GM23338 (cell line): ENCODE results near the gene XPR1. TPM values are rescaled to one million over a fixed set of nuclear protein-coding genes. Genes with fewer than 3 reads are reported as not detected.

Experiments used
- ATAC-seq: fragments of 200-7000 bp; cut with Tn5 transposase; 3 replicates; pipeline ENCODE4 v1.9.1; 2020
- DNase-seq: peaks from one replicate; pipeline ENCODE4 v3.0.0-alpha.2; 2015; ENCODE audit warnings: low spot score
- H2AFZ ChIP-seq: fragments of 200-600 bp; sonication (generic); 2 replicates; pipeline ENCODE4 v1.8.0; 2016; ENCODE audit warnings: antibody characterized with exemption, mild to moderate bottlenecking, moderate library complexity
- H3F3A ChIP-seq: fragments of 200-600 bp; sonication (generic); replicated peaks from 2 replicates; pipeline ENCODE4 v1.8.0; 2017; ENCODE audit warnings: antibody characterized with exemption, mixed run types, low read depth
- H3K27ac ChIP-seq: fragments of 200-600 bp; sonication (generic); 2 replicates; pipeline ENCODE4 v1.6.1; 2016; ENCODE audit warnings: low read depth
- H3K27me3 ChIP-seq: fragments of 200-600 bp; sonication (generic); 2 replicates; pipeline ENCODE4 v1.8.0; 2016; ENCODE audit warnings: mild to moderate bottlenecking, mixed run types, moderate library complexity; ENCODE audit not compliant: insufficient read depth
- H3K36me3 ChIP-seq: fragments of 200-600 bp; sonication (generic); 2 replicates; pipeline ENCODE4 v1.8.0; 2016; ENCODE audit warnings: mild to moderate bottlenecking; ENCODE audit not compliant: insufficient read depth
- H3K4me1 ChIP-seq: fragments of 200-600 bp; sonication (generic); 2 replicates; pipeline ENCODE4 v1.8.0; 2016; ENCODE audit warnings: mild to moderate bottlenecking, moderate library complexity; ENCODE audit not compliant: insufficient read depth
- H3K4me2 ChIP-seq: fragments of 200-600 bp; sonication (generic); 2 replicates; pipeline ENCODE4 v1.7.1; 2017; ENCODE audit warnings: mixed run types
- H3K4me3 ChIP-seq: fragments of 200-600 bp; sonication (generic); 2 replicates; pipeline ENCODE4 v1.6.1; 2016; ENCODE audit warnings: mixed run types
- H3K79me2 ChIP-seq: fragments of 200-600 bp; sonication (generic); replicated peaks from 2 replicates; pipeline ENCODE4 v1.8.0; 2017; ENCODE audit warnings: mild to moderate bottlenecking; ENCODE audit not compliant: insufficient read depth
- H3K9me2 ChIP-seq: fragments of 200-600 bp; sonication (generic); 2 replicates; pipeline ENCODE4 v1.8.0; 2017; ENCODE audit not compliant: insufficient read depth
- H4K20me1 ChIP-seq: fragments of 200-600 bp; sonication (generic); replicated peaks from 2 replicates; pipeline ENCODE4 v1.8.0; 2017; ENCODE audit warnings: mild to moderate bottlenecking; ENCODE audit not compliant: insufficient read depth
- H3K27ac Mint-ChIP-seq: 2 replicates; pipeline ENCODE4 v1.8.0; 2020; ENCODE audit warnings: inconsistent platforms, mild to moderate bottlenecking, moderate library complexity, mixed read lengths
- H3K27me3 Mint-ChIP-seq: 3 replicates; pipeline ENCODE4 v1.8.0; 2022; ENCODE audit warnings: low read depth, mild to moderate bottlenecking, moderate library complexity, mixed read lengths, inconsistent platforms; ENCODE audit not compliant: insufficient read depth, poor library complexity
- H3K36me3 Mint-ChIP-seq: 3 replicates; pipeline ENCODE4 v1.8.0; 2021; ENCODE audit warnings: low read depth, mild to moderate bottlenecking, inconsistent platforms, moderate library complexity, mixed read lengths
- H3K4me1 Mint-ChIP-seq: 3 replicates; pipeline ENCODE4 v1.8.0; 2020; ENCODE audit warnings: mild to moderate bottlenecking, inconsistent platforms, mixed read lengths
- H3K4me3 Mint-ChIP-seq: 3 replicates; pipeline ENCODE4 v1.8.0; 2021; ENCODE audit warnings: moderate library complexity, mild to moderate bottlenecking, inconsistent platforms, mixed read lengths
- H3K9me3 Mint-ChIP-seq: 3 replicates; pipeline ENCODE4 v1.8.0; 2020; ENCODE audit warnings: moderate library complexity, mild to moderate bottlenecking, inconsistent platforms, mixed read lengths
- CREB1 ChIP-seq: fragments of 250-450 bp; sonication (Bioruptor Pico); IDR thresholded peaks from 2 replicates; pipeline ENCODE4 v1.5.0; 2020; ENCODE audit warnings: low read depth, mild to moderate bottlenecking, moderate library complexity
- ETS1 ChIP-seq: IDR thresholded peaks from 2 replicates; pipeline ENCODE4 v1.6.1; 2016; ENCODE audit warnings: antibody characterized with exemption
- EZH2phosphoT487 ChIP-seq: fragments of 200-600 bp; sonication (generic); IDR thresholded peaks from one replicate; pipeline ENCODE4 v1.8.1; 2018; ENCODE audit warnings: antibody characterized with exemption; ENCODE audit not compliant: unreplicated experiment
- JUNB ChIP-seq: IDR thresholded peaks from one replicate; pipeline ENCODE4 v1.6.1; 2016; ENCODE audit warnings: antibody characterized with exemption; ENCODE audit not compliant: unreplicated experiment
- NANOG ChIP-seq: IDR thresholded peaks from 2 replicates; pipeline ENCODE4 v1.6.1; 2016; ENCODE audit warnings: antibody characterized with exemption, borderline replicate concordance
- POLR2AphosphoS5 ChIP-seq: IDR thresholded peaks from 2 replicates; pipeline ENCODE4 v1.6.1; 2016; ENCODE audit warnings: antibody characterized with exemption, low read depth
- REST ChIP-seq: IDR thresholded peaks from one replicate; pipeline ENCODE4 v1.6.1; 2018; ENCODE audit warnings: antibody characterized with exemption; ENCODE audit not compliant: unreplicated experiment
- STAT1 ChIP-seq: IDR thresholded peaks from one replicate; pipeline ENCODE4 v1.6.1; 2016; ENCODE audit warnings: antibody characterized with exemption; ENCODE audit not compliant: unreplicated experiment
- ZNF114 ChIP-seq: fragments of 250-450 bp; sonication (Bioruptor Pico); IDR thresholded peaks from 2 replicates; pipeline ENCODE4 v1.5.0; 2020; ENCODE audit warnings: mild to moderate bottlenecking, moderate library complexity
- ZNF331 ChIP-seq: fragments of 250-450 bp; sonication (Bioruptor Pico); IDR thresholded peaks from 2 replicates; pipeline ENCODE4 v1.5.0; 2020; ENCODE audit warnings: low read depth, mild to moderate bottlenecking, moderate library complexity
- polyA plus RNA-seq: library from polyadenylated mRNA; unstranded; fragments of >200 nt; fragmentation: Nextera tagmentation; extraction: Ambion mirVana; gene quantifications from 2 replicates; pipeline ENCODE4 v1.2.1, GENCODE V29; 2016
- total RNA-seq: library from RNA; depleted of rRNA; stranded (reverse); fragments of >200 nt; shearing (Covaris generic); gene quantifications from 2 replicates; pipeline ENCODE4 v1.2.3, GENCODE V29; 2014
- TF ChIP-seq, protein P1 (sequence below), 2 experiments: fragments of 200-600 bp in 1 of 2; sonication (generic) in 1 of 2; conservative IDR thresholded peaks; 2 replicates each; pipeline versions ENCODE4 v1.5.1 to v1.6.1; 2016 to 2017; ENCODE audit warnings: antibody characterized with exemption in 2 of 2, low read depth in 2 of 2, mild to moderate bottlenecking in 2 of 2, moderate library complexity in 1 of 2

XPR1 gene
- total and polyA plus RNA-seq, 2 experiments from 2014 or later, result 9.3 to 38.1 TPM

DNA sequence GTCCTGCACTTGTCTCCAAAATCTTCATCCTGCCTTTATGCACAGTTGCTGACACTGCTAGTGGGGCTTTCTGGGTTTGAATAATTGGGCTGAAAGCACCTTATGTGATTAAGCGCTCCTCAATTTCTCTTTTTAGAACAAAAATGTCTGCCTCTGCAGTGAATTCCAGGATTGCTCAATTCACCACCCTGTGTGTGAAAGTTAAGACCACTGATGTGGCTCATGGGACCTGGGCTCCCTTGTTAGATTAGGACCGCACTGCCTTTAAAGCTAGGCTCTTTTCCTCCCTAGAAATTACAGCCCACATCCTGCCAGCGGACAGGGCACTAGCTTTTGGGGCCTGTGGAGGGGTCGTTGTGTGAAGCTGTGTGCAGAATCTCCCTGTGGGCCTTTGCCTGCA, 299.7 kb downstream of the XPR1 start (continued):
- TF ChIP-seq REST, result no peak
- TF ChIP-seq ZNF331 (CRISPR knock-in tag), result no peak
- TF ChIP-seq NANOG, result no peak
- TF ChIP-seq ETS1, result no peak
- no peak for TF ChIP-seq STAT1
- TF ChIP-seq ZNF114 (CRISPR knock-in tag), result no peak
- no peak for TF ChIP-seq EZH2phosphoT487
- no peak for TF ChIP-seq POLR2AphosphoS5
- TF ChIP-seq, protein P1, sequence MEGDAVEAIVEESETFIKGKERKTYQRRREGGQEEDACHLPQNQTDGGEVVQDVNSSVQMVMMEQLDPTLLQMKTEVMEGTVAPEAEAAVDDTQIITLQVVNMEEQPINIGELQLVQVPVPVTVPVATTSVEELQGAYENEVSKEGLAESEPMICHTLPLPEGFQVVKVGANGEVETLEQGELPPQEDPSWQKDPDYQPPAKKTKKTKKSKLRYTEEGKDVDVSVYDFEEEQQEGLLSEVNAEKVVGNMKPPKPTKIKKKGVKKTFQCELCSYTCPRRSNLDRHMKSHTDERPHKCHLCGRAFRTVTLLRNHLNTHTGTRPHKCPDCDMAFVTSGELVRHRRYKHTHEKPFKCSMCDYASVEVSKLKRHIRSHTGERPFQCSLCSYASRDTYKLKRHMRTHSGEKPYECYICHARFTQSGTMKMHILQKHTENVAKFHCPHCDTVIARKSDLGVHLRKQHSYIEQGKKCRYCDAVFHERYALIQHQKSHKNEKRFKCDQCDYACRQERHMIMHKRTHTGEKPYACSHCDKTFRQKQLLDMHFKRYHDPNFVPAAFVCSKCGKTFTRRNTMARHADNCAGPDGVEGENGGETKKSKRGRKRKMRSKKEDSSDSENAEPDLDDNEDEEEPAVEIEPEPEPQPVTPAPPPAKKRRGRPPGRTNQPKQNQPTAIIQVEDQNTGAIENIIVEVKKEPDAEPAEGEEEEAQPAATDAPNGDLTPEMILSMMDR (conservative IDR thresholded peaks at IDR 0.05; ENCODE audit: low read depth in 2 of 2), result no peak
- no peak for TF ChIP-seq CREB1 (CRISPR knock-in tag)
- TF ChIP-seq JUNB, result no peak

GRCh38 chr1:180932378-180932777, 300.6 kb downstream of the XPR1 start:
- no peak for ATAC-seq
- H3K4me2 ChIP-seq, result no peak overlapping the region
- H4K20me1 ChIP-seq, result no peaks in the 10 kb centered on the region
- no peaks in the 10 kb centered on the region for H3K9me2 ChIP-seq
- no peak overlapping the region for H3K4me3 Mint-ChIP-seq
- H3K9me3 Mint-ChIP-seq, result no peaks in the 10 kb centered on the region
- no peaks in the 10 kb centered on the region for H3K27me3 ChIP-seq
- no peak overlapping the region for H2AFZ ChIP-seq
- H3K4me1 ChIP-seq, result no peaks in the 10 kb centered on the region
- DNase-seq, result no peak
- peaks cover 25% of the 10 kb centered on the region for H3K4me1 Mint-ChIP-seq
- H3K4me3 ChIP-seq, result no peak overlapping the region
- H3K27me3 Mint-ChIP-seq, result peaks cover 12% of the 10 kb centered on the region
- no peaks in the 10 kb centered on the region for H3K36me3 ChIP-seq
- no peak overlapping the region for H3K27ac Mint-ChIP-seq
- no peak overlapping the region for H3K27ac ChIP-seq
- no peaks in the 10 kb centered on the region for H3F3A ChIP-seq
- H3K36me3 Mint-ChIP-seq, result no peaks in the 10 kb centered on the region
- no peaks in the 10 kb centered on the region for H3K79me2 ChIP-seq
- TF ChIP-seq ZNF114 (CRISPR knock-in tag), result no peak
- TF ChIP-seq EZH2phosphoT487, result no peak
- TF ChIP-seq, protein P1 (conservative IDR thresholded peaks at IDR 0.05; ENCODE audit: low read depth in 2 of 2), result no peak
- no peak for TF ChIP-seq NANOG
- TF ChIP-seq ZNF331 (CRISPR knock-in tag), result no peak
